ENCODE measurements around the gene KLHL40.

KLHL40 gene

GRCh38 chr3:42662813-42663535 is 22.4 kb upstream of the KLHL40 start:
- no peak for TF ChIP-seq CTCF (IDR thresholded peaks at IDR 0.05)
- Mint-ChIP-seq H3K36me3 (ENCODE audit: low read depth) (no peaks in the 10 kb centered on the region), H3K27ac (no peak overlapping the region), H3K27me3 (ENCODE audit: low read depth, poor library complexity) (peaks cover 4% of the 10 kb centered on the region), H3K9me3 (no peaks in the 10 kb centered on the region), H3K4me3 (no peak overlapping the region), H3K4me1 (peaks cover 9% of the 10 kb centered on the region)
- DNase-seq: no peak

- peaks cover 15% of the 10 kb centered on the region for H3K4me1 Mint-ChIP-seq
- H3K27me3 Mint-ChIP-seq (ENCODE audit: low read depth, poor library complexity): peaks cover 4% of the 10 kb centered on the region
- peaks cover 2% of the 10 kb centered on the region for H3K9me3 Mint-ChIP-seq
- DNase-seq: no peak
- no peak overlapping the region for H3K4me3 Mint-ChIP-seq
- no peak overlapping the region for H3K27ac Mint-ChIP-seq
- no peaks in the 10 kb centered on the region for H3K36me3 Mint-ChIP-seq (ENCODE audit: low read depth)
- no peak for TF ChIP-seq CTCF (IDR thresholded peaks at IDR 0.05)
Measured at GRCh38 chr3:42663581-42664437, 21.5 kb upstream of the KLHL40 start.

GRCh38 chr3:42664438-42664803 is 20.9 kb upstream of the KLHL40 start:
- no peak overlapping the region for H3K27ac Mint-ChIP-seq
- H3K27me3 Mint-ChIP-seq (ENCODE audit: low read depth, poor library complexity): peaks cover 4% of the 10 kb centered on the region
- no peak for TF ChIP-seq CTCF (IDR thresholded peaks at IDR 0.05)
- H3K36me3 Mint-ChIP-seq (ENCODE audit: low read depth): no peaks in the 10 kb centered on the region
- DNase-seq: no peak
- peaks cover 15% of the 10 kb centered on the region for H3K4me1 Mint-ChIP-seq
- no peak overlapping the region for H3K4me3 Mint-ChIP-seq
- peaks cover 5% of the 10 kb centered on the region for H3K9me3 Mint-ChIP-seq

GRCh38 chr3:42665050-42665878 is 20.1 kb upstream of the KLHL40 start:
- Mint-ChIP-seq H3K27me3 (ENCODE audit: low read depth, poor library complexity) (peaks cover 4% of the 10 kb centered on the region), H3K27ac (peak overlapping the region; percentile 81), H3K9me3 (peaks cover 5% of the 10 kb centered on the region), H3K36me3 (ENCODE audit: low read depth) (no peaks in the 10 kb centered on the region), H3K4me1 (peaks cover 15% of the 10 kb centered on the region), H3K4me3 (no peak overlapping the region)
- TF ChIP-seq CTCF (IDR thresholded peaks at IDR 0.05): no peak
- DNase-seq: no peak

GRCh38 chr3:42666022-42666421 is 19.3 kb upstream of the KLHL40 start:
- Mint-ChIP-seq H3K4me1 (peaks cover 15% of the 10 kb centered on the region), H3K9me3 (peaks cover 8% of the 10 kb centered on the region), H3K4me3 (no peak overlapping the region), H3K36me3 (ENCODE audit: low read depth) (no peaks in the 10 kb centered on the region), H3K27ac (peak overlapping the region; percentile 81), H3K27me3 (ENCODE audit: low read depth, poor library complexity) (peaks cover 3% of the 10 kb centered on the region)
- TF ChIP-seq CTCF (IDR thresholded peaks at IDR 0.05): no peak
- DNase-seq: no peak

Data from nephron progenitor cell (in vitro differentiated cells).